Measurements from ENCODE around the gene CIPC.
A peak's percentile ranks its signal among the peaks of the same experiment; 100 is the strongest.

The CIPC gene

GRCh38 chr14:77097700-77098528 is at the start of gene CIPC:
CIPC (plus strand) TSS chr14:77098258; CDS start chr14:77105709, 7,451 bp downstream.
- peak; percentile 100 for DNase-seq

- no peak for DNase-seq
Observed at GRCh38 chr14:77051116-77051515, 46.9 kb upstream of the CIPC start.

DNA sequence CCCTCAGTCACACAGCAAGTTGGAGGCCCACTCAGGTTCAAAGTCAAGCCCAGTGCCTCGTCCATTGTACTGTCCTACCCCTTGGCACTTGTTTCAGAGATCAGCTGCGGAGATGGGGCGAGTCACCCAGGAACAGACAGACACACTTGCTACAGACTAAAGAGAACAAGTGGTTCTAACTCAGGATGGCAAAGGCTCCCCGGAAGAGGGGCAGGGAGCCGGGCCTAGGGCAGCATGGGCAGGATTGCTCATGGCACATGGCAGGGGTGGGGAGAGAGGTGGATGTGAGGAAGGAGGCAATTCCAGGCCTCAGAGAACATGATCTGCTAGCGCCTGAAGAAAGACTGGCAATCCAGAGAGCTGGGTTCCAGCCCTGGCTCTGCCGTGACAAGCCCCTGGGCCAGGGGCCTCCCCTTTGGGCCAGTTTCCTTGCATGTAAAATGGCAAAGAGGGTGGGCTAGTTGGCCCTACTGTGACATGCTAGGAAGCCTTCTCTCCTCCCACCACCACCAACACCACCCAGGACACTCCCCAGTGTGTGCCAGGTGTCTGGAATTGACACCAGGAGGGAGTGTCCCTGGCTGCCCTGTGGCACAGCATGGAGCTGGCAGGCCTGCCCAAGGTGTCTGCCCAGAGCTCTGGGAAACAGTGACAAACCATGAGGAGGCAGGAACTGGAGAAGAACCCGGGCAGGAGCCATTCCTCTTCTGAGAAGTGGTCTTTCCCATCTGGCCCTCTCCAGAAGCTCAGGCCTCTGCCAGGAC is 45.6 kb upstream of the CIPC start:
- no peak for DNase-seq

DNA sequence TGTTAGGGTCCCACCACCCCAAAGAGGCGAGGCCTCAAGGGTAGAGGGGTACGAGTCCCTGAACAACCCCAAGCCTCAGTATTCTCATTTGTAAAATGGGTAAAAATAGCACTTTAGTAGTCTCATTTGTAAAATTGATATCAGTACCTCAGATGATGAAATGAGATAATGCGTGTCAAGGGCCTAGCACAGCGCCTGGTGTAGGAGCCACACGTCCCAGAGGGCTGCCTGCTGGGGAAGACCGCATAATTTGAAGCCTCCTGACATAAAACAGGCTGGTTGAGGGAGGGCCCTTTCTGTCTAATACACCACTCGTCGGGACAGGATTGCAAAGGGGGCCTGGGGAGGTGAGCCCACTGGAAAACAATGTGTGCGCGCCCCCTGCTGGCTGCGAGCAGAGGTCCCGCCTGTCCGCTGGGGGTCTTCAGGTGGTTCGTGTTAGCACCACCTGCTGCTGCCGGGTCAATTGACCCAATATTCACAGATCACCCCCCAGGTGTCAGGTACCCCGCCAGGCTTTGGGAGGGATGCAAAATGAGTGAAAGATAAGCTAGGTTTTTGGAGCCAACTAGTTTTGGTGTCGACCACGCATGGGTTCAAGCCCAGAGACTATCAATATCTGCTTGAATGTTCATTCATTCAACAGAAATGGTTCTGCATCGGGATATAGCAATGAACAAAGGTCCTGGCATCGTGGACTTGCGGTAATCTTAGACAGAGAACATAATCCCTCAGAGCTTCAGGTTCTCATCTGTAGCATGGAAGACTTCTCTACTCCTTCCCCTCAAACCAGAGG is 44.8 kb upstream of the CIPC start:
- peak; percentile 75 for DNase-seq

GRCh38 chr14:77055306-77055705 is 42.8 kb upstream of the CIPC start:
- DNase-seq = no peak

DNA sequence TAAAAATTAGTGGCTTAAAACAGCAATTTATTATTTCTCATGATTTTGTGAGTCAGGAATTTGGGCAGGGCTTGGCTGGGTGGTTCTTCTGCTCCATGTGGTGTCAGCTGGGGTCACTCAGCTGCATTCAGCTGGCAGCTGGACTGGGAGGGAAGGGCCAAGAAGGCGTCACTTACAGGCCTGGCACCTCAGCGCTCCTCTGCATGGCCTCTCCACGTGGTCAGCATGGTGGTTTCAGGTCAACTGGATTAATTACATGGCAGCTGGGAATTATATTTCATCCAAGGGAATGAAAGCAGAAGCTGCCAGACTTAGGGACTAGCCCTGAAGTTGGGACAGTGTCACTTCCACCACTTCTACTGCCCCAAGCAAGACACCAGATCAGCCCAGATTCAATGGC is 42.1 kb upstream of the CIPC start:
- no peak for DNase-seq

DNA sequence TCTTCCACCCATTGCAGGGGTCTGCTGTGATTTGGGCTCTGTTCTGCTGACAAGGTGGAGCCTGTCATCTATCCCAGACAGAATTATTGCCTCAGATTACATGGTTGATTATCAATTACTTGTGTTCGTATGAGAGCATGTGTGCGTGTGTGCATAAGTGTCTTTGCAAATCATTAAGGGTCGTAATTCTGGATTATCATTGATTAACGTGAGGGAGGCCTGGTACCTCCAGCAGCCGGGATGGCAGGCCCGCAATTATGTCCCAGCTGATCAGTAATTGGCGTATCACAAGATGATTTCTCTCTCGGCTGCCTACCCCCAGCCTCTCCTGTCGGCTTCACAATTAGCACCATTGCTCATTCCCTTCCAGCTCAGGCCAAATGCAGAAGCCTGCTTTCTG is 39.9 kb upstream of the CIPC start:
- DNase-seq = no peak

DNA sequence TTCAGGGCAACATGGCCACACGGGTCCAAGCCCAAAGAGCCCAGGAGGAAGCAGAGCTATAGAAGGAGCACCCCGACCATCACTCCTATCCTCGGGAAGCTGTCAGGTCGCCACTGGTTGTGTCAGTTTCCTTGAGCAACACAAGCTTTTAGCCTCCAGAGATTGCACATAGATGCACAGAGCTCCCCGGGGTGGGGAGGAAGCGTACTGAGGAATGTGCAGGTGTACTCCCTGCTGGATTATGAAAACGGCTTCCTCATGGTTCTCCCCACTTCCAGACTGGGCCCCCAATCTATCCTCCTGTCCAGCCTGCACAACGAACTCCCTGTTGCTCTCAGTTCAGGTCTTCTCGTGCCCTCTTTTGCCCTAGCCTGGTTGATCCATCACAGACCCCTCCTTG is 39.3 kb upstream of the CIPC start:
- DNase-seq = no peak

- peak; percentile 35 for DNase-seq
Observed at GRCh38 chr14:77059276-77059915, 38.7 kb upstream of the CIPC start.

DNA sequence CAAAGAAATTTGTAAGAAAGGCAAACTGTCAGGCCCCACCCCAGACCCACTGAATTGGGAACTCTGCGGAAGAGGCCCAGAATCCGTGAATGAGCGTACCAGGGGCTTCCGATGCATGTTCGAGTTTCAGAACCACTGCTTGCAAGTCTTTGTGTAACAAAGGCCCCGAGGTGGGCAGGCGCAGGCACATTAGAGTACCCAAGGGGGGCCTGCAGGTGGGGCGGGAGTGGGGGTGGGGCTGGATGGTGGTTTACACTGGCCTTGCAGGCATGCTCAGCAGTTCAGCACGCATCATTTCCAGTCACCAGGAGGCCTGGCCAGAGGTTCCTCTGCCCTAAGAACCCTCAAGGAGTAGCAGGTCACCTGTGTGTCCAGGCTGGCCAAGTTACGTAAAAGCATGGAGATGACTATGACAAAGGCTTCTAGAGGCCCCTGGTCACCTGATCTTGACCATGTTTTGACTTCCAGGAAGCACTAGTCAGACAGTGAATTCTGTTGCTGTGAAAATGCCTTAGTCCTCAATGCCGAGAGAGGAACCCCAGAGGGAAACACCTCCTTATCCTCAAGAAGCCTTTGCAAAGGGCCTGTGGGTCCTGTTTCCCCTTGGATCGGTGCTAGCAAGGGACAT is 36.3 kb upstream of the CIPC start:
- DNase-seq = no peak

DNA sequence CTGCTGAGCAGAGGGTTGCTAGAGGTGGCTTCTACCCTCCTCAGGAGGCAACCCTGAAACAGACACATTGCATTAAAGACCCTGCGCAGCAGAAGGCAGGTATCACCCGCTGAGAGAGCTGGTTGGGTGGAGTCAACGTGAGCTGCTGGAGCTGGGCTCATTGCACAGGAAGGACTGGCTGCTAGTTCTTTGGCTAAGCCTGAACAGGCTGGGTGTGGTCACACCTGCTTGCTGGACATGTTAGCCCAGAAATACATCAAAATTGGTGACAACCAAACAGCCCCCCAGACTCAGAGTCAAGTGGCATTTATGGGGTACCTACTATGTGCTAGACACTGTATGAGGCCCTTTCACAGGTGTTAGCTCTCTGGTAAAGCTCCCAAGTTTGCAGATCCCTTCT is 35.8 kb upstream of the CIPC start:
- DNase-seq = no peak

GRCh38 chr14:77063571-77064171 is 34.4 kb upstream of the CIPC start:
- DNase-seq = no peak

DNA sequence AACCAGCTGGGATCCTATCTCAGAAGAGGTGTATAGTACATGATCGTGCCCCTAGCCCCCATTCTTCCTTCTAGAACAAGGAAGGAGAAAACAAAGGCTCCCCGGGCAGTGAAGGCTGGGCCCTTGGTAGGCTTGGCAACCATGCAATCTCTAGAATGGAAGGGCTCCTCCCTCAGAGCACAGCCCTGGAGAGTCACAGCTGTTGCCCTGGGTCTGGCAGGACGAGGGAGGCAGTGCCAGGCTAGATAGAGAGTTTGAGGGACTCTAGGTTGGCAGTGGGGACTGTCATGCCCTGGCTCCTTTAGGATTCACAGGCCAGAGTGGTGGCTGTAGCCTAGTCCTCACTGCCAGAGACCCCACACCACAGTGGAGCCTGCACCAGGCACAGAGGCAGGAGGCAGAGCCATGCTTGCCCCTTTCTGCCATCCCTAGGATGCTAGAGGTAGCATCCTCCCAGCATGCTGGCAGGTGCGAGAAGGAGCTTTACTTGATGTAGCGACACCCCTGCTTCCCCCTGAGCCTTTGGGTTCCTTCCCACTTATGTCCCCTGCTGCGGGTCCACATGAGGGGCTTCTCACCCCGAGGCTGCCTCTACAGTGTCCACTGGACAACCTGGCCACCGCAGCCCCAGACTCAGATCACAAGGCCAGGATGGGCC is 33.4 kb upstream of the CIPC start:
- DNase-seq = no peak

DNA sequence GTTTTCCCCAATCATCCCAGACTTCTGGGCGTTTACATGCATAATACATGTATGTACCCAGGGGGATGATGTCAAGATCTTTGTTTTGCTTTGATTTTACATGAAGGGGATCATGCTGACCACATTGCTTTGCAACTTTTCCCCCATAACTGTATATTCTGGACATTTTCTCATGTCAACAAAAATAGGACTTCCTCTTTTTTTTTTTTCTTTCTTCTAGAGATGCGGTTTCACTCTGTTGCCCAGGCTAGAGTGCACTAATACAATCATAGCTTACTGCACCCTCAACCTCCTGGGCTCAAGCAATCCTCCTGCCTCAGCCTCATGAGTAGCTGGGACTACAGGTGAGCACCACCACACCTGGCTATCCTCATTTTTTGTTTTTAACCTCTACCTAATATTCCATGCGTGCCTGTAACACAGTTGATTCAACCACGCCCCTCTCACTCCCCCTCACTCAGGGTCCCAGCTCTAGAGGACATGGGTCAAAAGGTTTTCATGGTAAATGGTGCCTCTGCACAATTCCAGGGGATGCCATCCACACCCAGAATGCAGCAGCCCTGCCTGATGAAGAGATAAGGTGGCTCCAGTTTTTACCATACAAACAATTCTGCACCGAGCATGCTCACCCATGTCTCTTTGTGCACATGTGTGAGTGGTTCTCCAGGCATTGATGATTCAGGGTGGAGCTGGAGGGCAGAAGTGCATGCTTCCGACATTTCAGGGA is 32.0 kb upstream of the CIPC start:
- DNase-seq = no peak

DNA sequence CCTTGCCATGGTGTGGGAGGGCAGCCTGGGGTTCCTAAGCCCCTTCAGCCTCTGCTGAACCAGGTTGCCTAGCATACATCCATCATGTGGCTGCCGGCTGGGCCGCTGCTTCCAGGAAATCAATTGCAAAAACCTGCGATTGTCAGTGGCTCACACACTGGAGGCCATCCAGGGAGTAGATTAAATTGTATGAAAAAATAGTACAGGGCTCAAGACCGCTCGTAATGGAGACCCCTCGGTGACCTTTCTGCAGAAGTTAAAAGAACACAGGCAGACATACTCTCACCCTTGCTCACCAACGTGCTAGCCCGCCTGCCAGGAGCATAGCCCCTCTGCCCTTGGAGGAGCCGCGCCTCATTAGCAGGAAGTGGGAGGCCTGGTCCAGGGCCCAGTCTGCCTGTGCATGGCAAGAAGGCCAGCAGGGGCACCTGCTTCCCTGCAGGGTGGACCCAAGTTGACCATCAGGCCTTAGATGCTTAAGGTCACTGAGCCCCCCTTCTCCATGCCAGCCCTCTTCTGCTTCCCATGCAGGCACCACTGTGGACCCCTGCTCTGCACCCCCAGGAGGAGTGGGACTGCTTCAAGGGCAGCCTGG is 31.4 kb upstream of the CIPC start:
- DNase-seq = no peak

DNA sequence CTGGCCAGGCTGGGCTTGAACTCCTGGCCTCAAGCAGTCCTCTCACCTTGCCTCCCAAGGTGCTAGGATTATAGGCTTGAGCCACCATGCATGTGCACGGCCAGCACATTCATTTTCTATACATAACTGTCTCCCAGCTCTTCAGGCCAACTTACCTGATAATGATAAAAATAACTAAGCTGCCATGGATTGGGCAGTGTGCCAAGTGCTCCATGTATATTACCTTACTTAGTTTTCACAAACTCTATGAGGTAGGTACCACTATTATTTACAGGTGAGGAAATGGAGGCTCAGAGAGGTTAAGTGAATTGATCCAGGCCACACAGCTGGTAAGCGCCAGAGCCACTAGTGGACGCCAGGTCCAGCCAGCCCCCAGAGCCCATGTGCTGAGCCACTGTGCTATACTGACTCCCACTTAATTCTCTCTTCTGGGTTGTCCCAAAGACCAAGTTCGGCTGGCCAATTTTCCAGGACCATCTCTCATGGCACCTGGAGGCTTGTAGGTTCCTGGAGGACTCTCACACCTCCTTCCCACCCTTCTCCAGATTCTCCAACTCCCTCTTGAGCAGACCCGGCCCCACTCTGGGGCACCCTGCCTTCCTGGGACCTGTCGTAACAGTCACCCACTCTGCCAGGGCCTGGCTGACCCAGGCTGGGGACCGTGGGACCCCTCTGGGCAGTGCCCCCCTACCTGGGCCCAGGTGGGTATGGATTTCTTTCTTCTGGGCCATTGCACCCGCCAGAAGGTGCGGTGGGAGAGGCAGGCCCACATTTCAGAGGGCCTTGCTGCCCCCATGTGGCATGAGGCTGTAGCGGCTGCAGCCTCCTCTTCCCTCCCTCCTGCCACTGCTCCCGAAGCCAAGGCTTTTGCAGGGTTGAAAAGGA is 30.2 kb upstream of the CIPC start:
- DNase-seq = peak; percentile 59

DNA sequence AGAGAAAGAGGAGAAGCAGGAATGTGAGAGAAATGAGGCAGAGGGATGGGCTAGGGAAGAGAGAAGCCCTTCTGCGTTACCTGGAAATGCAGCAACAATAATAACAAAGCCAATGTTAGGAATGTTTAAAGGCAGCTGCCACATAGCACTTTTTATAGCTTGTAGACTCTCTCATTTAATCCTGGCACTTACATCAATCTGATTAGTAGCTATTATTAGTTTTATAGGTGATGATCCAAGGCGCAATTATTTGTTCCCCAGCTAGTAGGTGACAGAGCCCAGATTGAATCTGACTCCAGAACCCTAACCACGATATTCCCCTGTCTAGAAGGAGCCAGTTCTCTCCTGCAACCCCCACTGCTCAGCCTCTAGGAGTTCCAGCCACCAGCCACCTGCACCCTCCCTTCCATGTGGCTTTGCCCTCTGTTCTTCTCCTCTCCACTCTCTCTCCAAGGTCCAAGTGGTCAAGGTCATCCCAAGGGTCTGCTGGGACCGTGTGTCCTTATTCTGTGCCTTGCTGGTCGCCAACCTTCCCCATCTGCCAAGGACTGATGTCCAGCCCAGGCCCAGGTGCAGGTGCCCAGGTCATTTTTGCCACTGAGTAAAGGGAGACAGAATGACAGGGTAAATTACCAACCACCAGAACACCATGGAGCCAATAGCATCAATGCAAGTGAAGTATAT is 29.4 kb upstream of the CIPC start:
- no peak for DNase-seq

DNA sequence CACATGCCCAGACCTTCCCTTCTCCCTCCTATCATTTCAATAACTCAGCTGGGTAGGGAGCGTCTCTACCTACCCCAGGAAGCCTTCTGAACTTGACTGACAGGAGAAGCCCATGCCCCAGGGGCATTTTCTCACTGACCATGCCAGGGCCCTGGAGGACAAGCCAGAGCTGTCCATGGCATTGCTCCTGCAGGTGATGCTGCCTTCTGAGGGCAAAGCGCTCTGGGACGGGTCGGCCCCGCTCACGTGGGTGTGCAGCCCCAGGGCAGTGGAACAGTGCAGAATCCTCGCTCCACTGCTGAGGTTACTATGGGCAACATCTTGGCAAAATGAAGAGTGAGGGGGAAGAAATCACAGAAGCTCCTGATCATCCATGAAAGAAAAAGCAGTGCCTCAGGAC is 28.5 kb upstream of the CIPC start:
- DNase-seq = no peak

GRCh38 chr14:77071938-77072388 is 26.1 kb upstream of the CIPC start:
- DNase-seq = no peak

Data from activated CD4-positive, alpha-beta T cell treated with anti-CD3 and anti-CD28 coated beads, Interleukin-10, Interleukin-2, amounts not matched to agents 100 ng/mL and 50 ng/mL, durations not matched to agents 16 hours and 8 hours (primary cell).